ENCODE data around the gene WDR1.

Gene WDR1

GRCh38 chr4:10047967-10048366 lies 68.6 kb downstream of the WDR1 start:
- no peaks in the 10 kb centered on the region for H3K36me3 ChIP-seq (ENCODE audit: insufficient read depth, low read length)
- H4K20me1 ChIP-seq (ENCODE audit: insufficient read depth, low read length): no peaks in the 10 kb centered on the region
- H3K27ac ChIP-seq (ENCODE audit: low read length): no peak overlapping the region
- no peak for TF ChIP-seq CTCF (IDR thresholded peaks at IDR 0.05; ENCODE audit: borderline replicate concordance, extremely low read depth, low read length, poor library complexity, severe bottlenecking)
- no peak for TF ChIP-seq EZH2 (IDR thresholded peaks at IDR 0.05; ENCODE audit: borderline replicate concordance, low read depth, low read length, severe bottlenecking)
- ATAC-seq (ENCODE audit: insufficient read depth, low read depth): no peak
- no peak overlapping the region for H2AFZ ChIP-seq (ENCODE audit: low read depth, low read length)
- no peak overlapping the region for H3K9ac ChIP-seq (ENCODE audit: low read depth, low read length)
- H3K4me2 ChIP-seq (ENCODE audit: insufficient read depth, low read length): no peak overlapping the region
- DNase-seq: no peak
- H3K4me3 ChIP-seq (ENCODE audit: low read depth in 1 of 2, low read length in 2 of 2): no peak overlapping the region
- no peaks in the 10 kb centered on the region for H3K27me3 ChIP-seq (ENCODE audit: insufficient read depth, low read length, poor library complexity)
- no peaks in the 10 kb centered on the region for H3K4me1 ChIP-seq (ENCODE audit: insufficient read depth, low read length)
- no peaks in the 10 kb centered on the region for H3K79me2 ChIP-seq (ENCODE audit: insufficient read depth, low read length)
- H3K9me3 ChIP-seq (ENCODE audit: insufficient read depth, low read length, severe bottlenecking): no peaks in the 10 kb centered on the region

- no peak overlapping the region for H3K4me3 ChIP-seq (ENCODE audit: low read depth in 1 of 2, low read length in 2 of 2)
- H3K4me2 ChIP-seq (ENCODE audit: insufficient read depth, low read length): no peak overlapping the region
- TF ChIP-seq EZH2 (IDR thresholded peaks at IDR 0.05; ENCODE audit: borderline replicate concordance, low read depth, low read length, severe bottlenecking): no peak
- TF ChIP-seq CTCF (IDR thresholded peaks at IDR 0.05; ENCODE audit: borderline replicate concordance, extremely low read depth, low read length, poor library complexity, severe bottlenecking): no peak
- H4K20me1 ChIP-seq (ENCODE audit: insufficient read depth, low read length): no peaks in the 10 kb centered on the region
- peaks cover 4% of the 10 kb centered on the region for H3K9me3 ChIP-seq (ENCODE audit: insufficient read depth, low read length, severe bottlenecking)
- DNase-seq (no peak), ATAC-seq (ENCODE audit: insufficient read depth, low read depth) (no peak)
- H3K27ac ChIP-seq (ENCODE audit: low read length): no peak overlapping the region
- H3K27me3 ChIP-seq (ENCODE audit: insufficient read depth, low read length, poor library complexity): no peaks in the 10 kb centered on the region
- no peaks in the 10 kb centered on the region for H3K36me3 ChIP-seq (ENCODE audit: insufficient read depth, low read length)
- no peaks in the 10 kb centered on the region for H3K4me1 ChIP-seq (ENCODE audit: insufficient read depth, low read length)
- H2AFZ ChIP-seq (ENCODE audit: low read depth, low read length): no peak overlapping the region
- no peak overlapping the region for H3K9ac ChIP-seq (ENCODE audit: low read depth, low read length)
- no peaks in the 10 kb centered on the region for H3K79me2 ChIP-seq (ENCODE audit: insufficient read depth, low read length)
Observed at GRCh38 chr4:10046471-10046870, 70.1 kb downstream of the WDR1 start.

GRCh38 chr4:10045481-10045880 lies 71.1 kb downstream of the WDR1 start:
- H4K20me1 ChIP-seq (ENCODE audit: insufficient read depth, low read length): no peaks in the 10 kb centered on the region
- ATAC-seq (ENCODE audit: insufficient read depth, low read depth): no peak
- H3K27ac ChIP-seq (ENCODE audit: low read length): no peak overlapping the region
- no peak overlapping the region for H3K4me2 ChIP-seq (ENCODE audit: insufficient read depth, low read length)
- DNase-seq: no peak
- H3K9ac ChIP-seq (ENCODE audit: low read depth, low read length): no peak overlapping the region
- TF ChIP-seq CTCF (IDR thresholded peaks at IDR 0.05; ENCODE audit: borderline replicate concordance, extremely low read depth, low read length, poor library complexity, severe bottlenecking): no peak
- TF ChIP-seq EZH2 (IDR thresholded peaks at IDR 0.05; ENCODE audit: borderline replicate concordance, low read depth, low read length, severe bottlenecking): no peak
- no peaks in the 10 kb centered on the region for H3K79me2 ChIP-seq (ENCODE audit: insufficient read depth, low read length)
- no peaks in the 10 kb centered on the region for H3K36me3 ChIP-seq (ENCODE audit: insufficient read depth, low read length)
- no peak overlapping the region for H2AFZ ChIP-seq (ENCODE audit: low read depth, low read length)
- no peaks in the 10 kb centered on the region for H3K27me3 ChIP-seq (ENCODE audit: insufficient read depth, low read length, poor library complexity)
- H3K4me3 ChIP-seq (ENCODE audit: low read depth in 1 of 2, low read length in 2 of 2): no peak overlapping the region
- peaks cover 4% of the 10 kb centered on the region for H3K9me3 ChIP-seq (ENCODE audit: insufficient read depth, low read length, severe bottlenecking)
- H3K4me1 ChIP-seq (ENCODE audit: insufficient read depth, low read length): no peaks in the 10 kb centered on the region

GRCh38 chr4:10041036-10041435 lies 75.6 kb downstream of the WDR1 start:
- no peak overlapping the region for H3K4me3 ChIP-seq (ENCODE audit: low read depth in 1 of 2, low read length in 2 of 2)
- H3K36me3 ChIP-seq (ENCODE audit: insufficient read depth, low read length): no peaks in the 10 kb centered on the region
- no peaks in the 10 kb centered on the region for H3K79me2 ChIP-seq (ENCODE audit: insufficient read depth, low read length)
- no peak overlapping the region for H3K27ac ChIP-seq (ENCODE audit: low read length)
- DNase-seq: no peak
- H3K4me2 ChIP-seq (ENCODE audit: insufficient read depth, low read length): no peak overlapping the region
- H2AFZ ChIP-seq (ENCODE audit: low read depth, low read length): no peak overlapping the region
- H3K9ac ChIP-seq (ENCODE audit: low read depth, low read length): no peak overlapping the region
- H3K9me3 ChIP-seq (ENCODE audit: insufficient read depth, low read length, severe bottlenecking): peaks cover 4% of the 10 kb centered on the region
- ATAC-seq (ENCODE audit: insufficient read depth, low read depth): no peak
- H4K20me1 ChIP-seq (ENCODE audit: insufficient read depth, low read length): no peaks in the 10 kb centered on the region
- no peaks in the 10 kb centered on the region for H3K4me1 ChIP-seq (ENCODE audit: insufficient read depth, low read length)
- no peak for TF ChIP-seq CTCF (IDR thresholded peaks at IDR 0.05; ENCODE audit: borderline replicate concordance, extremely low read depth, low read length, poor library complexity, severe bottlenecking)
- no peak for TF ChIP-seq EZH2 (IDR thresholded peaks at IDR 0.05; ENCODE audit: borderline replicate concordance, low read depth, low read length, severe bottlenecking)
- H3K27me3 ChIP-seq (ENCODE audit: insufficient read depth, low read length, poor library complexity): no peaks in the 10 kb centered on the region
